ENCODE measurements around the gene AMFR.
"Not testable (repeated sequence)": the region's sequence is repeated elsewhere in the genome, so short reads cannot be mapped to it uniquely, and the experiment has no call there.

GRCh38 chr16:56380778-56381485, 44.4 kb downstream of the AMFR start:
- not testable (repeated sequence) for TF ChIP-seq JUNB (IDR thresholded peaks at IDR 0.05); ZNF217 (IDR thresholded peaks at IDR 0.05); POLR2A (IDR thresholded peaks at IDR 0.05; ENCODE audit: low read depth, low read length); ZNF207 (IDR thresholded peaks at IDR 0.05; ENCODE audit: borderline replicate concordance); LARP7 (IDR thresholded peaks at IDR 0.05)

All from GM12878 (cell line).